H1 (cell line): ENCODE measurements around the gene FBH1. TPM values are rescaled to one million over a fixed set of nuclear protein-coding genes. Genes with fewer than 3 reads are reported as not detected.

ENCODE experiments used
- CTCF ChIA-PET: fragments of 300-600 bp; sonication (Branson Sonifier 250); formaldehyde crosslinking; loops from one replicate; lab custom pipeline; 2021; ENCODE audit not compliant: partially characterized antibody; lab: Charles Lee
- POLR2A ChIA-PET: fragments of 300-600 bp; sonication (Branson Sonifier 250); formaldehyde crosslinking; loops from one replicate; lab custom pipeline; 2021; ENCODE audit warnings: inconsistent platforms; ENCODE audit not compliant: partially characterized antibody; lab: Charles Lee
- DNase-seq, 2 experiments: peaks; one replicate each; pipeline versions ENCODE4 v3.0.0 to v3.0.0-alpha.2; 2010 to 2022; ENCODE audit warnings: low spot score in 2 of 2, low read depth in 1 of 2, mixed read lengths in 1 of 2
- FAIRE-seq: peaks from 2 replicates; lab custom pipeline; 2011; peaks lifted over from hg19 to GRCh38; lab: Jason Lieb, UNC
- H2AFZ ChIP-seq: 2 replicates; pipeline ENCODE4 v1.8.1; 2012; ENCODE audit warnings: low read length, inconsistent platforms
- H2AK5ac ChIP-seq: 2 replicates; pipeline ENCODE4 v1.6.1; 2013; ENCODE audit warnings: low read depth, low read length
- H2BK120ac ChIP-seq: replicated peaks from 2 replicates; pipeline ENCODE3; 2013; ENCODE audit warnings: low read depth, low read length, inconsistent platforms
- H2BK12ac ChIP-seq: 2 replicates; pipeline ENCODE4 v1.6.1; 2013; ENCODE audit warnings: low read depth, low read length
- H2BK15ac ChIP-seq: 2 replicates; pipeline ENCODE4 v1.6.1; 2013; ENCODE audit warnings: low read length
- H2BK20ac ChIP-seq: 2 replicates; pipeline ENCODE4 v1.6.1; 2013; ENCODE audit warnings: low read length
- H2BK5ac ChIP-seq: 2 replicates; pipeline ENCODE4 v1.6.1; 2013; ENCODE audit warnings: low read depth, low read length
- H3K14ac ChIP-seq: 2 replicates; pipeline ENCODE4 v1.6.1; 2013; ENCODE audit warnings: inconsistent platforms; ENCODE audit not compliant: insufficient read length
- H3K18ac ChIP-seq: 2 replicates; pipeline ENCODE4 v1.6.1; 2013; ENCODE audit warnings: low read length; ENCODE audit errors: extremely low read depth
- H3K23ac ChIP-seq: 2 replicates; pipeline ENCODE4 v1.6.1; 2013; ENCODE audit warnings: inconsistent platforms; ENCODE audit not compliant: insufficient read length
- H3K23me2 ChIP-seq: 2 replicates; pipeline ENCODE4 v1.6.1; 2013; ENCODE audit warnings: low read depth, low read length
- H3K27ac ChIP-seq: 2 replicates; pipeline ENCODE4 v1.6.1; 2011; ENCODE audit warnings: low read depth, low read length, inconsistent platforms
- H3K27me3 ChIP-seq, 4 experiments: replicated peaks in 1 of 4; 1 replicate in 1 of 4; 2 replicates in 3 of 4; pipeline versions ENCODE4 v1.6.1 to v1.8.1; 2011 to 2013; ENCODE audit warnings: low read length in 3 of 4, mild to moderate bottlenecking in 3 of 4, inconsistent platforms in 2 of 4, mixed read lengths in 2 of 4, moderate library complexity in 1 of 4; ENCODE audit not compliant: control insufficient read depth in 3 of 4, insufficient read depth in 3 of 4; ENCODE audit errors: extremely low read depth in 1 of 4
- H3K36me3 ChIP-seq, 4 experiments: 2 replicates each; pipeline versions ENCODE4 v1.6.1 to v1.8.1; 2011 to 2013; ENCODE audit warnings: mild to moderate bottlenecking in 4 of 4, low read length in 3 of 4, moderate library complexity in 2 of 4, control low read depth in 1 of 4, inconsistent platforms in 1 of 4; ENCODE audit not compliant: insufficient read depth in 4 of 4, control insufficient read depth in 2 of 4
- H3K4ac ChIP-seq: replicated peaks from 2 replicates; pipeline ENCODE3; 2013; ENCODE audit warnings: low read length, low read depth, mixed read lengths, inconsistent platforms; ENCODE audit not compliant: insufficient read length
- H3K4me1 ChIP-seq, 4 experiments: replicated peaks in 1 of 4; 1 replicate in 1 of 4; 2 replicates in 3 of 4; pipeline versions ENCODE4 v1.6.1 to v1.8.1; 2011 to 2013; ENCODE audit warnings: low read length in 3 of 4, inconsistent platforms in 2 of 4, mixed read lengths in 1 of 4; ENCODE audit not compliant: insufficient read depth in 4 of 4, control insufficient read depth in 3 of 4
- H3K4me2 ChIP-seq, 2 experiments: 2 replicates each; pipeline versions ENCODE4 v1.6.1 to v1.8.1; 2011 to 2013; ENCODE audit warnings: low read depth in 2 of 2, low read length in 2 of 2, control low read depth in 1 of 2, inconsistent platforms in 1 of 2, mild to moderate bottlenecking in 1 of 2; ENCODE audit not compliant: insufficient read depth in 1 of 2
- H3K4me3 ChIP-seq, 4 experiments: fragments of 200-600, 300-600 bp in 1 of 4; sonication (generic), shearing (Covaris generic), sonication (Bioruptor Twin) in 1 of 4; 2 replicates each; pipeline versions ENCODE4 v1.5.1 to v1.8.1; 2011 to 2016; ENCODE audit warnings: low read length in 4 of 4, low read depth in 3 of 4, control low read depth in 2 of 4, inconsistent platforms in 2 of 4, mild to moderate bottlenecking in 2 of 4, mixed read lengths in 1 of 4, moderate library complexity in 1 of 4; ENCODE audit not compliant: insufficient read depth in 2 of 4; ENCODE audit errors: extremely low read depth in 1 of 4
- H3K56ac ChIP-seq: replicated peaks from 2 replicates; pipeline ENCODE3; 2013; ENCODE audit warnings: low read depth, mild to moderate bottlenecking, mixed read lengths, low read length, inconsistent platforms; ENCODE audit not compliant: insufficient read length
- H3K79me1 ChIP-seq: 2 replicates; pipeline ENCODE4 v1.6.1; 2013; ENCODE audit warnings: low read depth, low read length, control low read depth
- H3K79me2 ChIP-seq, 2 experiments: 2 replicates each; pipeline versions ENCODE4 v1.6.1 to v1.8.1; 2012 to 2013; ENCODE audit warnings: low read length in 2 of 2, mild to moderate bottlenecking in 2 of 2, inconsistent platforms in 1 of 2; ENCODE audit not compliant: insufficient read depth in 2 of 2, control insufficient read depth in 1 of 2
- H3K9ac ChIP-seq, 4 experiments: replicated peaks in 1 of 4; 1 replicate in 1 of 4; 2 replicates in 3 of 4; pipeline versions ENCODE4 v1.6.1 to v1.8.1; 2011 to 2013; ENCODE audit warnings: low read depth in 3 of 4, low read length in 3 of 4, control low read depth in 2 of 4, mild to moderate bottlenecking in 2 of 4, moderate library complexity in 2 of 4, inconsistent platforms in 1 of 4; ENCODE audit errors: extremely low read depth in 1 of 4
- H3K9me3 ChIP-seq, 2 experiments: 2 replicates each; pipeline versions ENCODE4 v1.6.1 to v1.8.1; 2012 to 2013; ENCODE audit warnings: mild to moderate bottlenecking in 2 of 2, moderate library complexity in 2 of 2, control low read depth in 1 of 2, inconsistent platforms in 1 of 2, low read depth in 1 of 2, low read length in 1 of 2, mixed read lengths in 1 of 2; ENCODE audit not compliant: insufficient read depth in 2 of 2
- H4K20me1 ChIP-seq, 2 experiments: replicated peaks in 1 of 2; 2 replicates each; pipeline versions ENCODE3 to v1.8.1; 2011 to 2013; ENCODE audit warnings: inconsistent platforms in 2 of 2, low read length in 2 of 2, mild to moderate bottlenecking in 1 of 2; ENCODE audit not compliant: insufficient read depth in 2 of 2, control insufficient read depth in 1 of 2
- H4K5ac ChIP-seq: 2 replicates; pipeline ENCODE4 v1.6.1; 2013; ENCODE audit warnings: low read length, low read depth, mixed read lengths, inconsistent platforms; ENCODE audit not compliant: insufficient read length
- H4K8ac ChIP-seq: 2 replicates; pipeline ENCODE4 v1.8.0; 2013; ENCODE audit warnings: mild to moderate bottlenecking, moderate library complexity, low read length, inconsistent platforms; ENCODE audit not compliant: insufficient read depth; ENCODE audit errors: extremely low read depth
- H4K91ac ChIP-seq: replicated peaks from 2 replicates; pipeline ENCODE3; 2013; ENCODE audit warnings: low read length, mixed read lengths, inconsistent platforms; ENCODE audit not compliant: insufficient read length
- SIN3A ChIP-seq, 2 experiments: IDR thresholded peaks in 1 of 2; conservative IDR thresholded peaks in 1 of 2; 2 replicates each; pipeline ENCODE4 v1.6.1; 2011 to 2012; ENCODE audit warnings: low read length in 2 of 2, improper control_type of control experiment in 1 of 2, low read depth in 1 of 2, mild to moderate bottlenecking in 1 of 2
- SIX5 ChIP-seq: IDR thresholded peaks from 2 replicates; pipeline ENCODE4 v1.6.1; 2011; ENCODE audit warnings: mild to moderate bottlenecking, low read depth, low read length
- WGBS, 2 experiments: shearing (Covaris generic) in 1 of 2; methylation state at CpG; one replicate each; pipeline versions ENCODE4 v1.1.6 to v1.1.7; 2013 to 2015; ENCODE audit warnings: low lambda C conversion rate in 2 of 2, mixed read lengths in 2 of 2, inconsistent platforms in 1 of 2, low coverage in 1 of 2, missing lambda C conversion rate in 1 of 2; ENCODE audit not compliant: insufficient replicate concordance in 2 of 2, insufficient coverage in 1 of 2, insufficient read length in 1 of 2; ENCODE audit errors: extremely low coverage in 1 of 2, missing lambda C conversion rate in 1 of 2; 5-methylcytosine and 5-hydroxymethylcytosine counted together
- polyA plus RNA-seq, 7 experiments: library from polyadenylated mRNA; depleted of rRNA in 3 of 7; stranded (reverse) in 5 of 7; unstranded in 2 of 7; fragments of >200 nt in 5 of 7; fragments of 200-250 nt in 2 of 7; gene quantifications; 1 replicate in 5 of 7; 2 replicates in 1 of 7; 4 replicates in 1 of 7; pipeline versions ENCODE4 v1.2.1 to v1.2.3, GENCODE V29; 2011 to 2013; ENCODE audit warnings: missing spikeins in 2 of 7, mixed read lengths in 2 of 7
- total RNA-seq: library from RNA; stranded (reverse); fragmentation: NEBNext Ultra II Directional; extraction: Animal tissue kit (Norgen Biotek cat#: 25700); gene quantifications from 2 replicates; pipeline ENCODE4 v1.2.1, GENCODE V29; 2021

FBH1 gene
- total and polyA plus RNA-seq, 2 of the 8 experiments (the other 6 are each of a cell fraction or from before 2014, with no cell fraction given), result 31.1 to 51.8 TPM

- Histone ChIP-seq H2BK12ac (no peak overlapping the region), H3K18ac (no peak overlapping the region), H3K9me3 (no peaks in the 10 kb centered on the region), H2BK5ac (no peak overlapping the region), H2BK20ac (no peak overlapping the region), H3K14ac (no peak overlapping the region), H3K56ac (no peak overlapping the region), H3K23ac (no peak overlapping the region), H3K9ac (no peak overlapping the region), H3K4ac (no peak overlapping the region), H3K27ac (no peak overlapping the region), H3K23me2 (no peaks in the 10 kb centered on the region; the same call in 1 of the 2 replicates), H3K4me1 (no peaks in the 10 kb centered on the region), H3K27me3 (no peaks in the 10 kb centered on the region), H4K20me1 (peaks cover 0 to 4% of the 10 kb centered on the region in 2 experiments), H2BK15ac (no peak overlapping the region), H3K36me3 (peaks cover 39 to 80% (median 73%) of the 10 kb centered on the region in 4 experiments), H3K4me3 (no peak overlapping the region)
- 94% methylated on average over 5 of the region's 5 CpGs; no CpG with 5 or more reads in 1 of the 2 experiments for WGBS, 2 experiments
- ChIA-PET CTCF (no interaction called here), POLR2A (no interaction called here)
- TF ChIP-seq SIN3A (conservative IDR thresholded peaks at IDR 0.05 in 1 of 2, IDR thresholded peaks at IDR 0.05 in 1 of 2; ENCODE audit: low read depth in 1 of 2, low read length in 2 of 2), result no peak
- no peak for TF ChIP-seq SIX5
- TF ChIP-seq, all 59 proteins: peak for 0
- H2BK120ac ChIP-seq, result no peak overlapping the region
- no peak overlapping the region for H4K91ac ChIP-seq
- DNase-seq (no peak), FAIRE-seq (no peak)
- no peak overlapping the region for H3K4me2 ChIP-seq
- no peak overlapping the region for H2AFZ ChIP-seq
- H4K8ac ChIP-seq, result no peak overlapping the region
- H3K79me2 ChIP-seq, result no peaks in the 10 kb centered on the region
- no peak overlapping the region for H4K5ac ChIP-seq
- no peak overlapping the region for H2AK5ac ChIP-seq
- no peaks in the 10 kb centered on the region for H3K79me1 ChIP-seq
Observed at GRCh38 chr10:5921746-5922145, 31.7 kb downstream of the FBH1 start.
